Psoas muscle (tissue), 8 donors: ENCODE measurements around the gene GHR. TPM values are rescaled to one million over a fixed set of nuclear protein-coding genes. Genes with fewer than 3 reads are reported as not detected.

Experiments
- ATAC-seq, 4 donors: fragments of 200-7000 bp; cut with Tn5 transposase; one replicate each; pipeline ENCODE4 v1.9.1; 2020; ENCODE audit warnings: moderate library complexity in 3 of 4, mild to moderate bottlenecking in 2 of 4
- DNase-seq, 2 donors: peaks; one replicate each; pipeline ENCODE4 v3.0.0-alpha.2; 2020
- H3K27ac ChIP-seq: fragments of 200-600 bp; one replicate; pipeline ENCODE4 v1.8.0; 2022
- H3K27me3 ChIP-seq, 3 donors: fragments of 200-600 bp in 1 of 3; one replicate each; pipeline versions ENCODE4 v1.6.1 to v1.8.0; 2013 to 2022; ENCODE audit warnings: low read length in 2 of 3, mild to moderate bottlenecking in 2 of 3, moderate library complexity in 1 of 3; ENCODE audit not compliant: insufficient read depth in 3 of 3
- H3K36me3 ChIP-seq, 2 donors: fragments of 200-600 bp in 1 of 2; one replicate each; pipeline versions ENCODE4 v1.6.1 to v1.8.0; 2013 to 2022; ENCODE audit warnings: low read depth in 1 of 2, mild to moderate bottlenecking in 1 of 2, moderate library complexity in 1 of 2; ENCODE audit not compliant: insufficient read depth in 1 of 2
- H3K4me1 ChIP-seq: fragments of 200-600 bp; one replicate; pipeline ENCODE4 v1.8.0; 2022
- H3K4me3 ChIP-seq: fragments of 200-600 bp; one replicate; pipeline ENCODE4 v1.8.0; 2022; ENCODE audit warnings: mild to moderate bottlenecking
- H3K9me3 ChIP-seq: fragments of 200-600 bp; one replicate; pipeline ENCODE4 v1.8.0; 2022
- CTCF ChIP-seq: fragments of 200-600 bp; IDR thresholded peaks from one replicate; pipeline ENCODE4 v1.8.0; 2022; ENCODE audit warnings: antibody characterized with exemption
- WGBS, 3 donors: extraction: QIAGEN DNeasy Blood & Tissue Kit; methylation state at CpG; one replicate each; pipeline versions ENCODE4 v1.1.6 to v1.1.7; 2013; 5-methylcytosine and 5-hydroxymethylcytosine counted together
- intact Hi-C, 2 donors: fragments of 100-400 bp; cut with DNase I; formaldehyde crosslinking; loops; one replicate each; pipeline versions ENCODE4 v1.11.0 to v1.14.2; 2022
- polyA plus RNA-seq, 3 donors: library from polyadenylated mRNA; stranded (reverse); fragments of 200-250 nt; gene quantifications; one replicate each; pipeline ENCODE4 v1.2.3, GENCODE V29; 2013
- total RNA-seq, 4 donors: library from RNA; stranded (reverse); fragmentation: NEBNext Ultra II Directional in 2 of 4; extraction: Animal tissue kit (Norgen Biotek cat#: 25700) in 2 of 4; gene quantifications; one replicate each; pipeline versions ENCODE4 v1.2.1 to v1.2.4, GENCODE V29; 2021 to 2023
- donor health status: healthy with polysubstance abuse.
- donor health status: DM: no; HTN: no; CAD: no; lungs with moderate emphysema.
- donor health status: Bipolar disorder and iron deficiency.
- donor health status: healthy.
- donor health status: DM: yes; HTN: yes; CAD: no.
- donor health status: DM: no; HTN: no; CAD: no.
- donor health status: DM: no; HTN: no; CAD: no.
- donor health status: DM: yes; HTN: yes; CAD: no.

Gene GHR
- total and polyA plus RNA-seq, 7 donors, result 12.4 to 60.3 (median 32.1) TPM

GRCh38 chr5:42502613-42503470, 79.6 kb downstream of the GHR start:
- H3K4me3 ChIP-seq, result no peak overlapping the region
- H3K27me3 ChIP-seq, result no peaks in the 10 kb centered on the region
- DNase-seq (no peak), ATAC-seq (no peak)
- no peaks in the 10 kb centered on the region for H3K9me3 ChIP-seq
- H3K4me1 ChIP-seq, result peaks cover 73% of the 10 kb centered on the region
- 52 to 58% (median 57%) methylated on average over 2 of the region's 2 CpGs for WGBS, 3 donors
- no peaks in the 10 kb centered on the region for H3K36me3 ChIP-seq
- intact Hi-C loops, result loop anchor here in 1 of 2 donors (10.0 kb wide), 1 partner anchor 262 kb away; no protein-coding TSS in a partner anchor
- peak overlapping the region; percentile 31 for H3K27ac ChIP-seq
- TF ChIP-seq CTCF, result no peak

- intact Hi-C loops, result loop anchor here in 1 of 2 donors (10.0 kb wide), 1 partner anchor 258 kb away; no protein-coding TSS in a partner anchor
- no peak for TF ChIP-seq CTCF
Observed at GRCh38 chr5:42506662-42507061, 83.4 kb downstream of the GHR start.

GRCh38 chr5:42507451-42508097, 84.3 kb downstream of the GHR start:
- 57 to 67% (median 57%) methylated on average over 5 of the region's 5 CpGs for WGBS, 3 donors
- H3K27me3 ChIP-seq, result no peaks in the 10 kb centered on the region
- H3K4me1 ChIP-seq, result peaks cover 69% of the 10 kb centered on the region
- intact Hi-C loops, result loop anchor here in 1 of 2 donors (10.0 kb wide), 1 partner anchor 257 kb away; no protein-coding TSS in a partner anchor
- TF ChIP-seq CTCF, result no peak
- no peaks in the 10 kb centered on the region for H3K36me3 ChIP-seq
- no peak overlapping the region for H3K4me3 ChIP-seq
- ATAC-seq (peak; percentile 34 to 54 (median 50)), DNase-seq (peak in 1 of 2 donors; percentile 35)
- H3K9me3 ChIP-seq, result no peaks in the 10 kb centered on the region
- peak overlapping the region; percentile 59 for H3K27ac ChIP-seq

More at GRCh38 chr5:42506662-42507061, 83.4 kb downstream of the GHR start:
- Histone ChIP-seq H3K27me3 (no peaks in the 10 kb centered on the region), H3K4me3 (no peak overlapping the region), H3K36me3 (no peaks in the 10 kb centered on the region), H3K4me1 (peaks cover 78% of the 10 kb centered on the region), H3K9me3 (no peaks in the 10 kb centered on the region), H3K27ac (peak overlapping the region; percentile 59)
- 97 to 99% (median 98%) methylated on average over 2 of the region's 2 CpGs for WGBS, 3 donors
- no peak for DNase-seq
- ATAC-seq, result no peak

- no peak for DNase-seq
Observed at GRCh38 chr5:42513246-42513645, 90.0 kb downstream of the GHR start.

More at GRCh38 chr5:42513246-42513645, 90.0 kb downstream of the GHR start:
- H3K4me1 ChIP-seq, result peaks cover 67% of the 10 kb centered on the region
- H3K9me3 ChIP-seq, result no peaks in the 10 kb centered on the region
- no peaks in the 10 kb centered on the region for H3K36me3 ChIP-seq
- peak overlapping the region; percentile 88 for H3K27ac ChIP-seq
- no peak for ATAC-seq
- no peaks in the 10 kb centered on the region for H3K27me3 ChIP-seq
- no peak overlapping the region for H3K4me3 ChIP-seq
- 97 to 98% (median 98%) methylated on average over 9 of the region's 9 CpGs for WGBS, 3 donors
- intact Hi-C loops, result loop anchor here in 1 of 2 donors (10.0 kb wide), 1 partner anchor 88 kb away; the partner anchor contains the start of gene GHR
- TF ChIP-seq CTCF, result no peak
